OCI-LY7 (cell line): Measurements from ENCODE around the gene NFE2L1.

Experiments
- EZH2phosphoT487 ChIP-seq: fragments of 200-600 bp; sonication (generic); IDR thresholded peaks from 2 replicates; pipeline ENCODE4 v1.6.1; 2018; ENCODE audit warnings: low read depth, borderline replicate concordance, mild to moderate bottlenecking, mixed run types, antibody characterized with exemption, low read length, moderate library complexity, mixed read lengths
- TF ChIP-seq, protein P1 (sequence below): fragments of 200-600 bp; sonication (generic); conservative IDR thresholded peaks from 2 replicates; pipeline ENCODE4 v1.5.1; 2014; ENCODE audit warnings: mild to moderate bottlenecking, antibody characterized with exemption, low read length, moderate library complexity, mixed read lengths

- TF ChIP-seq, protein P1, sequence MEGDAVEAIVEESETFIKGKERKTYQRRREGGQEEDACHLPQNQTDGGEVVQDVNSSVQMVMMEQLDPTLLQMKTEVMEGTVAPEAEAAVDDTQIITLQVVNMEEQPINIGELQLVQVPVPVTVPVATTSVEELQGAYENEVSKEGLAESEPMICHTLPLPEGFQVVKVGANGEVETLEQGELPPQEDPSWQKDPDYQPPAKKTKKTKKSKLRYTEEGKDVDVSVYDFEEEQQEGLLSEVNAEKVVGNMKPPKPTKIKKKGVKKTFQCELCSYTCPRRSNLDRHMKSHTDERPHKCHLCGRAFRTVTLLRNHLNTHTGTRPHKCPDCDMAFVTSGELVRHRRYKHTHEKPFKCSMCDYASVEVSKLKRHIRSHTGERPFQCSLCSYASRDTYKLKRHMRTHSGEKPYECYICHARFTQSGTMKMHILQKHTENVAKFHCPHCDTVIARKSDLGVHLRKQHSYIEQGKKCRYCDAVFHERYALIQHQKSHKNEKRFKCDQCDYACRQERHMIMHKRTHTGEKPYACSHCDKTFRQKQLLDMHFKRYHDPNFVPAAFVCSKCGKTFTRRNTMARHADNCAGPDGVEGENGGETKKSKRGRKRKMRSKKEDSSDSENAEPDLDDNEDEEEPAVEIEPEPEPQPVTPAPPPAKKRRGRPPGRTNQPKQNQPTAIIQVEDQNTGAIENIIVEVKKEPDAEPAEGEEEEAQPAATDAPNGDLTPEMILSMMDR = no peak
- no peak for TF ChIP-seq EZH2phosphoT487
These were observed 26.2 kb upstream of the NFE2L1 start for GRCh38 chr17:48021934-48022333.
